ENCODE measurements around the gene DROSHA. TPM values are rescaled to one million over a fixed set of nuclear protein-coding genes. Genes with fewer than 3 reads are reported as not detected.
"Not testable (repeated sequence)": the region's sequence is repeated elsewhere in the genome, so short reads cannot be mapped to it uniquely, and the experiment has no call there.

The DROSHA gene
- total and polyA plus RNA-seq, 8 donors = 46.6 to 112 (median 89.2) TPM

DNA sequence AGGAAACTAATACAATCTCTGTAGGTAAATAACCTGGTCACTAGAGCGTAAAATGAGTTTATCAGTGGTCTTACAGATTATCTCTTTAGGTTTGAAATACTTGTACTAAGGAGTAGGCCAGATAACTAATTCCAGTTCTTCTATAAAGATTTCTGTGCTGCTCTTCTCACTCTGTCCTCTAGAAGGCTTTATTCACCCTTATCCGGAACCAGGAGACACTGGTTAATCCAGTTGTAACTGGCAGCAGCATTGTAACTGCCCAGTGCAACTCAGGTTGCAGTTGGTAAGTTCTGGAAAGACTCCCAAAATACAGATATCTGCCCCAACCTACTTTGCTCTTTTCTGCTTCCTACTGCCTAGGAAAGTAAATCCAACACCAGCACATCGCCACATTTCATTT lies 20.0 kb upstream of the DROSHA start:
- intact Hi-C loops (cut with DNase I) = no loop called here
- H3K27me3 ChIP-seq = no peaks in the 10 kb centered on the region
- H3K4me1 ChIP-seq = no peaks in the 10 kb centered on the region
- DNase-seq (no peak), ATAC-seq (no peak)
- H3K27ac ChIP-seq = no peak overlapping the region
- no peaks in the 10 kb centered on the region for H3K9me3 ChIP-seq
- peaks cover 0 to 96% of the 10 kb centered on the region in 2 donors for H3K36me3 ChIP-seq
- TF ChIP-seq, protein P1, sequence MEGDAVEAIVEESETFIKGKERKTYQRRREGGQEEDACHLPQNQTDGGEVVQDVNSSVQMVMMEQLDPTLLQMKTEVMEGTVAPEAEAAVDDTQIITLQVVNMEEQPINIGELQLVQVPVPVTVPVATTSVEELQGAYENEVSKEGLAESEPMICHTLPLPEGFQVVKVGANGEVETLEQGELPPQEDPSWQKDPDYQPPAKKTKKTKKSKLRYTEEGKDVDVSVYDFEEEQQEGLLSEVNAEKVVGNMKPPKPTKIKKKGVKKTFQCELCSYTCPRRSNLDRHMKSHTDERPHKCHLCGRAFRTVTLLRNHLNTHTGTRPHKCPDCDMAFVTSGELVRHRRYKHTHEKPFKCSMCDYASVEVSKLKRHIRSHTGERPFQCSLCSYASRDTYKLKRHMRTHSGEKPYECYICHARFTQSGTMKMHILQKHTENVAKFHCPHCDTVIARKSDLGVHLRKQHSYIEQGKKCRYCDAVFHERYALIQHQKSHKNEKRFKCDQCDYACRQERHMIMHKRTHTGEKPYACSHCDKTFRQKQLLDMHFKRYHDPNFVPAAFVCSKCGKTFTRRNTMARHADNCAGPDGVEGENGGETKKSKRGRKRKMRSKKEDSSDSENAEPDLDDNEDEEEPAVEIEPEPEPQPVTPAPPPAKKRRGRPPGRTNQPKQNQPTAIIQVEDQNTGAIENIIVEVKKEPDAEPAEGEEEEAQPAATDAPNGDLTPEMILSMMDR (IDR thresholded peaks at IDR 0.05) = no peak
- no peak overlapping the region for H3K4me3 ChIP-seq

DNA sequence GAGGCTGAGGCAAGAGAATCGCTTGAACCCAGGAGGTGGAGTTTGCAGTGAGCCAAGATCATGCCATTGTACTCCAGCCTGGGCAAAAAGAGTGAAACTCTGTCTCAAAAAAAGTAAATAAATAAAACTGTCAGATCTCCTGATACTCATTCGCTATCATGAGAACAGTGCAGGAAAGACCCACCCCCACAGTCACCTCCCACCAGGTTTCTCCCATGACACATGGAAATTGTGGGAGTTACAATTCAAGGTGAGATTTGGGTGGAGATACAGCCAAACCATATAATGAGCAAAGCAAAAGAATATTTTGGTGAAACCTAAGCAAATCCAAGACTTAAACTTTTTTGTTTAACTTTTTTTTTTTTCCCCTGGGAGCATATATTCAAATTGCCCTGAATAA lies 17.2 kb upstream of the DROSHA start:
- H3K4me1 ChIP-seq; ATAC-seq; H3K4me3 ChIP-seq; H3K27ac ChIP-seq; DNase-seq; H3K27me3 ChIP-seq; H3K9me3 ChIP-seq; intact Hi-C loops (cut with DNase I): not testable (repeated sequence)
- H3K36me3 ChIP-seq = peaks cover 0 to 96% of the 10 kb centered on the region in 2 donors

GRCh38 chr5:31537851-31538250 lies 6.0 kb upstream of the DROSHA start:
- intact Hi-C loops (cut with DNase I) = no loop called here
- peaks cover 5 to 27% of the 10 kb centered on the region in 2 donors for H3K4me1 ChIP-seq
- H3K9me3 ChIP-seq = no peaks in the 10 kb centered on the region
- ATAC-seq (peak; percentile 50), DNase-seq (no peak)
- H3K36me3 ChIP-seq = peaks cover 0 to 75% of the 10 kb centered on the region in 2 donors
- H3K27ac ChIP-seq = no peak overlapping the region
- no peak overlapping the region for H3K4me3 ChIP-seq
- no peaks in the 10 kb centered on the region for H3K27me3 ChIP-seq
- TF ChIP-seq, protein P1 (IDR thresholded peaks at IDR 0.05) = no peak

DNA sequence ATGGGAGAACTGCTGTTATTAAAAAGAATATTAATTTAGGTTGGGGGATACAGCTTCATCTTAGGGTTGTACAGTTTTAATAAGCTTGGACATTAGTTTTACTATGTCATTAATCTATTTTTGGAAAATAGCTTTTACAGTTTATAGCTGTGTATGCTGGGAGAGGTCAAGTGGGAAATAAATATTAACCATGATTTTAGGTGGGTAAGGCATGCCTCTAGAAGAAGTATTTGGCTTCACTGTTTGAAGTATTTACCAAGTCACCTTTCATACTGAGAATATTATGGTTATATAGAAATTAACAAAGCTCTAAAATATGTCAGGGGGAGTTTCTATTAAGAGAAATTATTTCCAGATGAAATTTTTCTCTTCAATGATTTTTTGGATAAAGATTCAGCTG lies 5.5 kb upstream of the DROSHA start:
- DNase-seq (no peak), ATAC-seq (peak; percentile 69)
- Histone ChIP-seq H3K4me1 (peaks cover 6 to 31% of the 10 kb centered on the region in 2 donors), H3K4me3 (no peak overlapping the region), H3K36me3 (peaks cover 0 to 70% of the 10 kb centered on the region in 2 donors), H3K9me3 (no peaks in the 10 kb centered on the region), H3K27ac (no peak overlapping the region), H3K27me3 (no peaks in the 10 kb centered on the region)
- TF ChIP-seq, protein P1 (IDR thresholded peaks at IDR 0.05) = no peak
- intact Hi-C loops (cut with DNase I) = no loop called here

DNA sequence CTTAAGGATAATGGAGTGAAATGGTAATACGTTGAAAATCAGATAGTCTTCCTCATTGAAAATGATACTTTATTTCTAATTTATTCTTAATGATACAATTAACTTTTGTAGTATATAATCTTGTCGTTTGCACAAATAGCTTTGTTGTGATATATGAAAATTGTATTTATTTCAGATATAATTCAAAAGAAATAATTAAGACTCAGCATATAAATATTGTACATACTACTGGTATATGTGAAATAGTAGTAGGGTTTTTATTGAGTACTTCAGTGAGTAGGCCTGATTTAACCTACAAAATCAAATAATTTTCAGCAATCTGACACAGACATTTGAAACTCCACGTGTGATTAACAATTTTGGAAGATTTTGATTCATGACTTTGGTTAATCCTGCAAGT lies 5.0 kb upstream of the DROSHA start:
- Histone ChIP-seq H3K4me1 (peaks cover 6 to 31% of the 10 kb centered on the region in 2 donors), H3K4me3 (no peak overlapping the region), H3K36me3 (peaks cover 0 to 66% of the 10 kb centered on the region in 2 donors), H3K9me3 (no peaks in the 10 kb centered on the region), H3K27me3 (no peaks in the 10 kb centered on the region), H3K27ac (no peak overlapping the region)
- ATAC-seq (no peak), DNase-seq (no peak)
- TF ChIP-seq, protein P1 (IDR thresholded peaks at IDR 0.05) = no peak
- intact Hi-C loops (cut with DNase I) = no loop called here

DNA sequence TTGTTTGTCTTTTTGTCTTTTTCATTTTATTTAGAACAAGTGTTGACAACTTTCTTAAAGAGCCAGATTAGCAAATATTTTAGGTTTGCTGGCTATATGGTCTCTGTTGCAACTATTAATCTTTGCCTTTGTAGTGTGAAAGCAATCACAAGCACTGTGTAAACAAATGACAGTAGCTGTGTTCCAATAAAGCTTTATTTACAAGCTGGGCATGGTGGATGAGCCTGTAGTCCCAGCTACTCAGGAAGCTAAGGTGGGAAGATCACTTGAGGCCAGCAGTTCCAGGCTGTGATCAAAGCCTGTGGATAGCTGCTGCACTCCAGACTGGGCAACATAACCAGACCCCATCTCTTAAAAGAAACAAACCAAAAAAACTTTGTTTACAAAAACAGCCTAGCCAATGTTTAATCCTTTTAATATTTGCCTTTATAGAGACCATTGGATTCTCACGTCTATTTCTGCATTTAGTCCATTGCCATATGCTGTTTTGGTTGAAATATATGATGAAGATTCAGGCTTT lies 2.7 kb upstream of the DROSHA start:
- peaks cover 0 to 45% of the 10 kb centered on the region in 2 donors for H3K36me3 ChIP-seq
- intact Hi-C loops (cut with DNase I) = no loop called here

More for the DNA sequence above, 2.7 kb upstream of the DROSHA start:
- no peaks in the 10 kb centered on the region for H3K27me3 ChIP-seq
- ATAC-seq (no peak), DNase-seq (no peak)
- H3K4me3 ChIP-seq = no peak overlapping the region
- no peaks in the 10 kb centered on the region for H3K9me3 ChIP-seq
- TF ChIP-seq, protein P1 (IDR thresholded peaks at IDR 0.05) = no peak
- peaks cover 12 to 50% of the 10 kb centered on the region in 2 donors for H3K4me1 ChIP-seq
- H3K27ac ChIP-seq = no peak overlapping the region

Data from left lung (tissue), 10 donors.